BLaER1 (cell line): ENCODE results near the gene TOB1.

ENCODE experiments used
- H3K27ac ChIP-seq: shearing (Covaris generic); formaldehyde crosslinking; 2 replicates; pipeline ENCODE4 v1.8.1; 2022
- H3K27me3 ChIP-seq: shearing (Covaris generic); formaldehyde crosslinking; 2 replicates; pipeline ENCODE4 v1.8.1; 2022
- H3K36me3 ChIP-seq: shearing (Covaris generic); formaldehyde crosslinking; 2 replicates; pipeline ENCODE4 v1.8.1; 2022
- H3K4me1 ChIP-seq: shearing (Covaris generic); formaldehyde crosslinking; 2 replicates; pipeline ENCODE4 v1.8.1; 2022
- H3K4me2 ChIP-seq: shearing (Covaris generic); formaldehyde crosslinking; 2 replicates; pipeline ENCODE4 v1.8.1; 2022
- H3K4me3 ChIP-seq: shearing (Covaris generic); formaldehyde crosslinking; 2 replicates; pipeline ENCODE4 v1.8.1; 2022
- H3K9ac ChIP-seq: shearing (Covaris generic); formaldehyde crosslinking; 2 replicates; pipeline ENCODE4 v1.8.1; 2022
- H3K9me3 ChIP-seq: shearing (Covaris generic); formaldehyde crosslinking; 2 replicates; pipeline ENCODE4 v1.8.1; 2022
- H4K20me1 ChIP-seq: shearing (Covaris generic); formaldehyde crosslinking; 2 replicates; pipeline ENCODE4 v1.8.1; 2022
- Cebpa-rat ChIP-seq: shearing (Covaris generic); IDR thresholded peaks from 2 replicates; pipeline ENCODE4 v1.8.1; 2022

The TOB1 gene

DNA sequence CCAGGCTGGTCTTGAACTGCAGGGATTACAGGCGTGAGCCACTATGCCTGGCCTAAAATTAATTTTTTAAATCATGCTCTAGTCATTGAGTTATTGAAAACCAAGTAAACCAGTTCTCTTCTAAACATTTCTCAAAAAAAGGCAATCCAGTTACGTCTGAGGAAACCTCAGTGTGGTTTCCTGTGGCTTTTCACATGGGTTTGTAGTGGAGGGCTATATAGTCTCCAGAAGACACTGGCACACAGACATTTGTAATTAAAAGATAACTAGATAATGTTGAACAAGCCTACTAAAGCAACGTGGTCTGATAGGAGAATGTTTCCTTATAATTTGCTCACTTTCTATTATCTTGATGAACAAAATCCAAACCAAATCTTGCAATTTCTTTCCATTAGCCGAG is 5.2 kb upstream of the TOB1 start:
- Histone ChIP-seq H3K4me2 (peak overlapping the region; percentile 89), H3K4me3 (peak overlapping the region; percentile 40), H3K9ac (peak overlapping the region; percentile 30; the same call in 1 of the 2 replicates), H4K20me1 (no peaks in the 10 kb centered on the region), H3K27ac (no peak overlapping the region), H3K36me3 (no peaks in the 10 kb centered on the region), H3K4me1 (peaks cover 68% of the 10 kb centered on the region), H3K9me3 (no peaks in the 10 kb centered on the region), H3K27me3 (no peaks in the 10 kb centered on the region)
- TF ChIP-seq Cebpa-rat, result no peak

DNA sequence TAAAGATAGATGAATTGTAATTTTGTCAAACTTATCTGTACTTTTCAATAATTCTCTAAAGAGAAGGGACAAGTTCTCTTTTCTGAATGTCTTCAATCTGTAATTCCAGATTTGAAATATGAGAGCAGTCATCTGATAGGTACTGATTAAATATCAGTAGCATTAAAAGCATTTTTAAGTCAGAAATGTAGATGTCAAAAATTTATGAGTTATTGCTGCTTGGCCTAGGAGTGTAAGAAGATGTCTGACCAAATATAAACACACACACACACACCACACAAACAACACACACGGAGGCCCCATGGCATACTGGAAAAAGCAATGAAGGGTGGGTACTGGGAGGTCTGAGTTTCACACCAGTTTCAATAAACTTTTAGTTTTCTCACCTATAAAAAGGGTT is 2.4 kb upstream of the TOB1 start:
- Histone ChIP-seq H3K4me2 (peak overlapping the region; percentile 83), H3K9ac (no peak overlapping the region; the same call in 1 of the 2 replicates), H3K36me3 (peaks cover 2% of the 10 kb centered on the region), H3K27me3 (no peaks in the 10 kb centered on the region), H3K9me3 (no peaks in the 10 kb centered on the region), H4K20me1 (peaks cover 18% of the 10 kb centered on the region), H3K27ac (no peak overlapping the region), H3K4me1 (peaks cover 67% of the 10 kb centered on the region), H3K4me3 (0 out of 2 replicates have a peak overlapping the region, but pooled peaks have one; percentile 99)
- TF ChIP-seq Cebpa-rat, result no peak

DNA sequence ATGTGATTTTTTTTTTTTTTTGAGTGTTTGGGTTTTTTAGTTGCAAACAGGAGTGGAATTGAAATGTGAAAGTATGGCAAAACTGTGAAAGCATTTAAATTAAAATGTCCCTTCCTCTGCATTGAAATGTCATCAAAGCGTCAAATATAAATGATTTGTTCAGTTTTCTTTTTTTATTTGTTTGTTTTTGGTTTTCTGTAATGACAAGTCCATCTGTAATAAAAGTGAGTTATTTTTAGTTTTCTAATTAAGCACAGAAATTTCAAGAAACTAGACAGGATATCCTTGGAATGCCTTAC is 1.9 kb upstream of the TOB1 start:
- no peak for TF ChIP-seq Cebpa-rat
- Histone ChIP-seq H3K9ac (peak overlapping the region; percentile 94), H3K4me3 (peak overlapping the region; percentile 99), H3K27ac (peak overlapping the region; percentile 97), H4K20me1 (peaks cover 23% of the 10 kb centered on the region), H3K27me3 (no peaks in the 10 kb centered on the region), H3K4me2 (peak overlapping the region; percentile 83), H3K4me1 (peaks cover 67% of the 10 kb centered on the region), H3K9me3 (no peaks in the 10 kb centered on the region), H3K36me3 (peaks cover 7% of the 10 kb centered on the region)

DNA sequence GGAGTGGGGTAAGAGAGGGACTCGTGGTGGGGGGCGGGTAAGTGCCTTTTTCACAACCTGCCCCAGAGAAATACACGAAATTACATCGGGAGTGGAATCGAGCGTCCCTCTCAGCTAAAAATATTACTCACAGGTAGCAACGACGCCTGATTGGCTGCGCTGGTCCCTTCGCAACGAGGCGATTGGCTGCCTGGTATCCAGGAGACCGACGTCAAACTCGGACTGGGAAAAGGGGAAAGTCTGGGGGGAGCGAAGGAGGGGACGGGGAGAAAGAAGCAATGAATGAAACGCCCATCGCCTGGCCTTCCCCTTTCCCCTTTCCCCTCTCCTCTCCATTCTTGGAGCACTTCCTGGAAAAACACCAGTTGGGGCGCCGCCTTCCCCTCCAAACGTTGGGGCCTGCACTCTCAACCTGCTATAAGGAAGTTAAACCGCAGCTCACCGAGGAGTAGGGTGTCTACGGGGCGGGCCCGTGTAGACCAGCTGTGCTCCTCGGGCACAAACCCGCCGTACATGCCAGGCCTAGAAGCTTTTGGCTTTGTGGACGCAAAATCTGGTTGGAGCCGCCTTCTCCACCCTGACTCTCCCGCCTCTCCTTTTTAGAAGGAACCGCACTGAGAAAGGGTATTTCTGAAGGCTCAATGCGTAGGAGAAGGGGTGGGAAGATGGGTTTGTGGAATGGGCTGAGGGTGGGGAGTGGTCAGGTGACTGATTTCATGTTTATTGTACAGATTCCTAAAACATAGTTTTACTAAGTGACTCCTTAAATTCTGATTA is 1.4 kb upstream of the TOB1 start:
- Histone ChIP-seq H3K9me3 (no peaks in the 10 kb centered on the region), H3K36me3 (peaks cover 12% of the 10 kb centered on the region)

DNA sequence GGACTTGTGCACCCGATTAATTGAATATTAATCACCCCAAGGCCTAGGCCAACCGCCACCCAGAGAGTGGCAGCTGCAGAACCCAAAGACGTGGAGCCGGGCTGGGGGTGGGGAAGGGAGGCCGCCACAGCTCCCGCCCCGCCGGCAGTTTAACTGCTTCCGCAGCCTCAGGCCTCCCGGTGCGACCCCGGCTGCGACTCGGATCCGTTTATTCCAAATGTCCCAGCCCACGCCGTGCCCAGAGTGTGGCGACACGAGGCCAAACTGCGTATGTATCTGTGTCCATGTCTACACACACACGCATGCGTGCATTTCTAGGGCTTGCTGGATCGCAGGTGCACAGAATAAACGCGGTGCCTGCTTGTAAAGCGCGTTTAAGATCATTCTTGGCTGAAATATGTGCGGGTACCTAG is 802 bp upstream of the TOB1 start:
- Histone ChIP-seq H3K9me3 (no peaks in the 10 kb centered on the region), H3K4me1 (peaks cover 62% of the 10 kb centered on the region)

More for the DNA sequence above, 1.4 kb upstream of the TOB1 start:
- Histone ChIP-seq H3K27me3 (no peaks in the 10 kb centered on the region), H3K4me2 (peak overlapping the region; percentile 83), H4K20me1 (peaks cover 29% of the 10 kb centered on the region), H3K27ac (peak overlapping the region; percentile 97), H3K9ac (peak overlapping the region; percentile 94), H3K4me3 (peak overlapping the region; percentile 99), H3K4me1 (peaks cover 67% of the 10 kb centered on the region)
- TF ChIP-seq Cebpa-rat, result no peak

DNA sequence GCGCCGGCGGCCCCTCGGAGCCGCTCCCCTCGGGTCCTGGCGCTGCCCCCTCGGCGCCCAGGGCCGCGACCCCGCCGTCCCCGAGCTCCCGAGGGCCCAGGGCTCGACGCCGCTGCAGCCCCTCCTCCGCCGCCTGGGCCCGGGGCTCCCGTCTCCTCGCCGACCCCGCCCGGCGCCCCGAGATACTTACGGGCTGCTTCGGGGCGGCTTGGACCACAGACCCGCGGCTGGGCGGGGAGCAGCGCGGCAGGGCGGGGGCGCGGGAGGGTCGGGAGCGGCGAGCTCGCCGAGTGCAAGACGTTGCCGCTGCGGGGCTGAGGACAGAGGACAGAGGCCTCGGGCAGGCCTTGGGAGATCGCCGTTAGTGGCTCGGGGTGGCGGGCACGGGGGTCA is 290 bp downstream of the TOB1 start:
- Histone ChIP-seq H3K9me3 (no peaks in the 10 kb centered on the region), H4K20me1 (peaks cover 38% of the 10 kb centered on the region), H3K4me2 (peak overlapping the region; percentile 73), H3K36me3 (peaks cover 23% of the 10 kb centered on the region), H3K4me1 (peaks cover 51% of the 10 kb centered on the region), H3K4me3 (peak overlapping the region; percentile 99), H3K27me3 (no peaks in the 10 kb centered on the region), H3K27ac (peak overlapping the region; percentile 92), H3K9ac (peak overlapping the region; percentile 97)
- no peak for TF ChIP-seq Cebpa-rat

More for the DNA sequence above, 802 bp upstream of the TOB1 start:
- peak overlapping the region; percentile 83 for H3K4me2 ChIP-seq
- peaks cover 12% of the 10 kb centered on the region for H3K36me3 ChIP-seq
- TF ChIP-seq Cebpa-rat, result no peak
- H3K4me3 ChIP-seq, result peak overlapping the region; percentile 99
- H3K27me3 ChIP-seq, result no peaks in the 10 kb centered on the region
- peaks cover 35% of the 10 kb centered on the region for H4K20me1 ChIP-seq
- H3K9ac ChIP-seq, result peak overlapping the region; percentile 94
- H3K27ac ChIP-seq, result peak overlapping the region; percentile 97

DNA sequence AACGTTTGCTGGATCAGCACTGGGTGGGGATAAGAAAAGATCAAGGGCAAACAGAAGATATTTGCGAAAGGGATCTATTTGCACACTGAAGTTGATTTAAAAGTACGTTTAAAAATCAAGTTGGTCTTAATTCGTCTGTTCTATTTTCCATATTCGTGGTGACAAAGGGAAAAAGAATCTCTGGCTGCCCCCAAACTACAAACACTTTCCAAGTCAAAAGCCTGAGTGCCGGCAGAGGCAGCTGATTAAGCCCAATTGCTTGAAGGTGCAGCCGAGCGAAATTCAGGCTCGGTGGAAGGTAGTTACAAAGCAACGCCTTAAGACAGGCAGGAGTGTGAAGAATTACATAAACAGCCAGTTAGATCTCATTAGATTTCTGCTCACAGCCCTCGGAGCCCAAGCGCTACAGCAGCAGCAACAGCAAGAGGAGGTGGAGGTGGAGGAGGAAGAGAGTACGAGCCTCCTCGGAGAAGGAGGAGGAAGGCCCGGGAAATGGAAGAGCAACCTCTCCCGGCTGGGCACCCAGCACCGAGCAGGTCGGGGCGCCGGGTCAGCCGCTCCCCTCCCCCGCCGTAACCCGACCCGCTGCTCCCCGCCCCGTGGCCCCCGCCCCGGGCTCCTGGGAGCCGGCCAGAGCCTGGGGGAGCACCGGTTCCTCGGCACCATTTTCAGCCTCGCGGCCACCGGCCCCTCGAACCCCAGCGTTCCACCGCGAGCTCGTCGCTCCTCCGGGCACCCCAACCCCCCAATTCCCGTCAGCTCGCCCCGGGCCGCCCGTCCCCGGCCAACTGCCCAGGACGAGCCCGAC is 890 bp downstream of the TOB1 start:
- H3K27ac ChIP-seq, result peak overlapping the region; percentile 92
- no peaks in the 10 kb centered on the region for H3K27me3 ChIP-seq
- peak overlapping the region; percentile 99 for H3K4me3 ChIP-seq
- H3K4me1 ChIP-seq, result peaks cover 45% of the 10 kb centered on the region
- peak overlapping the region; percentile 73 for H3K4me2 ChIP-seq
- peaks cover 38% of the 10 kb centered on the region for H4K20me1 ChIP-seq
- peak overlapping the region; percentile 97 for H3K9ac ChIP-seq
- no peak for TF ChIP-seq Cebpa-rat
- H3K36me3 ChIP-seq, result peaks cover 24% of the 10 kb centered on the region
- no peaks in the 10 kb centered on the region for H3K9me3 ChIP-seq

DNA sequence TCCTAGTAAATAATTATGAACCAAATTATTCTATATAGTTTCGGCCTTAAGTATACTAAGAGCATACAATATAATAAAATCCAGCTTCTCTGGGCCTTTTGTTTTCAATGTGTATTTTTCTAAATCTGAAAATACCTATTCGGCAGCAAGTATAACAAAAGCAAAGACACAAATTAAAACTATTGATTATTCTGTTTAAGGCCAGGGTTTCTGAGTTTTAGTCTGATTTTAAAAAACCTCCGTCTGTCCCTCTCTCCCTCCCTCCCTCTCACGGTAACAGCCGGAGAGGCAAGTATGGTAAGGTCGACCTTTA is 1.5 kb downstream of the TOB1 start:
- H3K27me3 ChIP-seq, result no peaks in the 10 kb centered on the region
- peak overlapping the region; percentile 99 for H3K4me3 ChIP-seq
- H3K36me3 ChIP-seq, result peaks cover 24% of the 10 kb centered on the region
- H3K27ac ChIP-seq, result peak overlapping the region; percentile 92
- H3K9me3 ChIP-seq, result no peaks in the 10 kb centered on the region
- TF ChIP-seq Cebpa-rat, result no peak
- H3K9ac ChIP-seq, result peak overlapping the region; percentile 97
- H3K4me1 ChIP-seq, result peaks cover 39% of the 10 kb centered on the region
- peak overlapping the region; percentile 73 for H3K4me2 ChIP-seq
- H4K20me1 ChIP-seq, result peaks cover 38% of the 10 kb centered on the region

DNA sequence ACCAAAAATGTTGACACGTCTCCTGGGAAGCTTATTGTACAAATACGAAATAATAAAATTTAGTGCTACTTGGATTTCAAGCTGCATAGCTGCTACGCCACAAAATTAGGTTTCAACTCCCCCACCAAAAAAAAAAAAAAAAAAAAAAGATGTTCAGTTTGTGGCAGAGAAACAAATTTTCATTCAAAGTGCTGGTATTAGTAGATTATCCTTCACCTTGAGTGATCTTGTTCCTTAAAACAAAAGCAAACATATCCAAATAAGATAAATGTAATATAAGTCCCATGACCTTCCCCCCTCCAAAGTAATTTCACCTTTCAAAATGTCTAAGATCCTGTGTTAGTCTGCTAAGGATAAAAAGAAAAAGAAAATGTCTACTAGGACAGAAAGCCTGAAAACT is 2.2 kb downstream of the TOB1 start:
- peak overlapping the region; percentile 73 for H3K4me2 ChIP-seq

More for the DNA sequence above, 2.2 kb downstream of the TOB1 start:
- peaks cover 24% of the 10 kb centered on the region for H3K36me3 ChIP-seq
- no peak for TF ChIP-seq Cebpa-rat
- peaks cover 32% of the 10 kb centered on the region for H3K4me1 ChIP-seq
- peaks cover 38% of the 10 kb centered on the region for H4K20me1 ChIP-seq
- H3K27ac ChIP-seq, result no peak overlapping the region
- peak overlapping the region; percentile 99; the same call in 1 of the 2 replicates for H3K4me3 ChIP-seq
- H3K9ac ChIP-seq, result no peak overlapping the region
- no peaks in the 10 kb centered on the region for H3K27me3 ChIP-seq
- no peaks in the 10 kb centered on the region for H3K9me3 ChIP-seq
